HepG2 (cell line): Measurements from ENCODE around the gene CDK7. TPM values are rescaled to one million over a fixed set of nuclear protein-coding genes. Genes with fewer than 3 reads are reported as not detected.

Source experiments
- ATAC-seq: fragments of 200-7000 bp; cut with Tn5 transposase; 3 replicates; pipeline ENCODE4 v1.9.1; 2020; ENCODE audit warnings: mild to moderate bottlenecking, moderate library complexity
- BruUV-seq: library from RNA; stranded (reverse); fragments of 400-500 nt; replicated peaks from 2 replicates; lab custom pipeline; 2021; lab: Mats Ljungman, UMichigan
- CTCF ChIA-PET: fragments of 300-600 bp; formaldehyde crosslinking; extraction: SDS; loops from one replicate; lab custom pipeline; 2021; ENCODE audit warnings: low total read pairs, inconsistent platforms, low intra/inter-chr PET ratio; lab: Yijun Ruan, JAX
- POLR2A ChIA-PET: fragments of 350-600 bp; sonication (Branson Sonifier 250); formaldehyde crosslinking; loops from one replicate; lab custom pipeline; 2020; ENCODE audit warnings: antibody characterized with exemption, inconsistent platforms; lab: Yijun Ruan, JAX
- DNase-seq: peaks from one replicate; pipeline ENCODE4 v3.0.0-alpha.2; 2015; ENCODE audit warnings: low spot score
- FAIRE-seq: peaks from 3 replicates; lab custom pipeline; 2011; peaks lifted over from hg19 to GRCh38; lab: Jason Lieb, UNC
- H2AFZ ChIP-seq: one replicate; pipeline ENCODE4 v1.6.1; 2011; ENCODE audit warnings: low read length, inconsistent platforms
- H3K27ac ChIP-seq: fragments of 300-600 bp; 3 replicates; pipeline ENCODE4 v1.8.0; 2011; ENCODE audit warnings: mixed run types, mild to moderate bottlenecking, mixed read lengths, low read length, inconsistent platforms; ENCODE audit not compliant: insufficient read depth; ENCODE audit errors: extremely low read length
- H3K27me3 ChIP-seq, 2 experiments: fragments of 200-600 bp in 1 of 2; 2 replicates in 1 of 2; 3 replicates in 1 of 2; pipeline versions ENCODE4 v1.6.0 to v1.8.0; 2011; ENCODE audit warnings: low read length in 2 of 2, mild to moderate bottlenecking in 2 of 2, moderate library complexity in 2 of 2, inconsistent platforms in 1 of 2; ENCODE audit not compliant: insufficient read depth in 2 of 2, control insufficient read depth in 1 of 2
- H3K36me3 ChIP-seq, 2 experiments: fragments of 200-600 bp in 1 of 2; replicated peaks in 1 of 2; 2 replicates in 1 of 2; 3 replicates in 1 of 2; pipeline versions ENCODE4 v1.5.1 to v1.8.0; 2011; ENCODE audit warnings: low read length in 2 of 2, inconsistent platforms in 1 of 2; ENCODE audit not compliant: insufficient read depth in 2 of 2, control insufficient read depth in 1 of 2
- H3K4me1 ChIP-seq: 2 replicates; pipeline ENCODE4 v1.5.1; 2012; ENCODE audit warnings: low read length, inconsistent platforms; ENCODE audit not compliant: insufficient read depth
- H3K4me2 ChIP-seq: 2 replicates; pipeline ENCODE4 v1.6.0; 2011; ENCODE audit warnings: low read depth, low read length, inconsistent platforms
- H3K4me3 ChIP-seq, 3 experiments: fragments of 200-600 bp in 1 of 3; sonication (generic), shearing (Covaris generic) in 1 of 3; replicated peaks in 1 of 3; 2 replicates each; pipeline ENCODE4 v1.5.1; 2011 to 2016; ENCODE audit warnings: low read length in 3 of 3, inconsistent platforms in 2 of 3, low read depth in 2 of 3, mild to moderate bottlenecking in 2 of 3, control low read depth in 1 of 3, mixed read lengths in 1 of 3; ENCODE audit not compliant: insufficient read depth in 1 of 3
- H3K79me2 ChIP-seq: one replicate; pipeline ENCODE4 v1.6.1; 2011; ENCODE audit warnings: low read length, inconsistent platforms; ENCODE audit not compliant: insufficient read depth
- H3K9ac ChIP-seq: 2 replicates; pipeline ENCODE4 v1.6.0; 2011; ENCODE audit warnings: mild to moderate bottlenecking, low read depth, low read length, inconsistent platforms; ENCODE audit not compliant: insufficient read depth
- H3K9me3 ChIP-seq: 2 replicates; pipeline ENCODE4 v1.5.1; 2012; ENCODE audit warnings: mild to moderate bottlenecking, low read length
- H4K20me1 ChIP-seq: 2 replicates; pipeline ENCODE4 v1.6.0; 2011; ENCODE audit warnings: inconsistent platforms, mild to moderate bottlenecking, low read length, moderate library complexity; ENCODE audit not compliant: insufficient read depth
- KDM6A ChIP-seq: IDR thresholded peaks from 2 replicates; pipeline ENCODE4 v1.6.1; 2016; ENCODE audit warnings: low read depth
- PAF1 ChIP-seq: IDR thresholded peaks from 2 replicates; pipeline ENCODE4 v1.6.1; 2016; ENCODE audit warnings: missing genetic modification reagents, missing compliant biosample characterization
- ZFP36L2 ChIP-seq: sonication (generic); formaldehyde crosslinking; IDR thresholded peaks from 2 replicates; pipeline ENCODE4 v1.4.0; 2020; ENCODE audit warnings: missing genetic modification reagents
- WGBS: methylation state at CpG from one replicate; pipeline ENCODE4 v1.1.6; 2017; ENCODE audit warnings: low lambda C conversion rate; 5-methylcytosine and 5-hydroxymethylcytosine counted together
- in situ Hi-C: cut with HindIII; loops from 2 replicates; pipeline ENCODE4 v1.10.0; 2017; ENCODE audit warnings: low pct_unique_long_range_greater_than_20kb; ENCODE audit not compliant: extremely low pct_ligation_motif_present
- intact Hi-C: fragments of 100-400 bp; cut with micrococcal nuclease; formaldehyde crosslinking; loops from one replicate; pipeline ENCODE4 v1.10.0; 2022; ENCODE audit not compliant: unreplicated experiment
- polyA plus RNA-seq, 8 experiments: library from polyadenylated mRNA; depleted of rRNA in 3 of 8; stranded (reverse) in 7 of 8; unstranded in 1 of 8; fragments of >200 nt; fragmentation: Illumina TruSeq in 4 of 8; extraction: Trizol in 4 of 8; gene quantifications; 2 replicates each; pipeline versions ENCODE4 v1.2.1 to v1.2.3, GENCODE V29; 2011 to 2016; ENCODE audit warnings: low read depth in 4 of 8, missing spikeins in 1 of 8, mixed read lengths in 1 of 8; ENCODE audit not compliant: insufficient read depth in 1 of 8
- total RNA-seq, 5 experiments: library from RNA; depleted of rRNA; stranded (reverse); fragments of >200 nt; fragmentation: Illumina TruSeq; extraction: Trizol; gene quantifications; 2 replicates each; pipeline ENCODE4 v1.2.3, GENCODE V29; 2016; ENCODE audit warnings: low read depth in 1 of 5
- TF ChIP-seq, protein P1 (sequence below): sonication (generic); formaldehyde crosslinking; conservative IDR thresholded peaks from 2 replicates; pipeline ENCODE4 v1.8.0; 2022; ENCODE audit warnings: missing genetic modification reagents
- TF ChIP-seq, protein P2 (sequence below): sonication (generic); formaldehyde crosslinking; IDR thresholded peaks from 2 replicates; pipeline ENCODE4 v1.5.0; 2020; ENCODE audit warnings: mild to moderate bottlenecking, missing genetic modification reagents

Gene CDK7
- total and polyA plus RNA-seq, 2 of the 13 experiments (the other 11 are each of a cell fraction or from before 2014, with no cell fraction given) = 41.2 to 54.9 TPM

DNA sequence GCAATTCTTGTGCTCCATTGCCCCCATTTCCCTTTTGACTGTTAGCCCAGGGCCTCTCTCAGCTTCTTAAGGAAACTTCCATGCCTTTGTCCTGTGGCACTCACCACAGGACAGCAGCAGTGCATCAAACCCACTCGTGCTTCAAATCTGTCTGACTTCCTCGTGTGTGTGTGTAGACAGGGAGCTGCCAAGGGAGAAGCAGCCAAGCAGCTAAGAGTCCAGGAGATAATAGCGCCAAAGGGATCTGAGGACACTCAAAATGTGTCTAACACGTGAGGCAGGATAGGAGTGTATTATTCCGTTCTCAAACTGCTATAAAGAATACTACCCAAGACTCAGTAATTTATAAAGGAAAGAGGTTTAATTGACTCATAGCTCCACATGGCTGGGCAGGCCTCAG lies 44.8 kb downstream of the CDK7 start:
- Histone ChIP-seq H3K27me3 (no peaks in the 10 kb centered on the region), H3K9me3 (no peaks in the 10 kb centered on the region), H3K79me2 (no peaks in the 10 kb centered on the region), H3K9ac (no peak overlapping the region), H3K27ac (no peak overlapping the region), H3K36me3 (peaks cover 7 to 29% of the 10 kb centered on the region in 2 experiments), H4K20me1 (no peaks in the 10 kb centered on the region), H3K4me2 (no peak overlapping the region), H2AFZ (no peak overlapping the region), H3K4me1 (peaks cover 19% of the 10 kb centered on the region), H3K4me3 (no peak overlapping the region)
- no peak for TF ChIP-seq PAF1 (CRISPR knock-in tag)
- ATAC-seq = no peak
- POLR2A ChIA-PET = no interaction called here
- no peak for FAIRE-seq
- no TSS peak for BruUV-seq
- no peak for DNase-seq
- WGBS = 92% methylated on average over 5 of the region's 5 CpGs
- intact Hi-C loops (no loop called here), in situ Hi-C loops (loop anchor here (10.0 kb wide), 1 partner anchor 55 kb away; the partner anchor contains the start of gene CCDC125)
- CTCF ChIA-PET = no interaction called here

DNA sequence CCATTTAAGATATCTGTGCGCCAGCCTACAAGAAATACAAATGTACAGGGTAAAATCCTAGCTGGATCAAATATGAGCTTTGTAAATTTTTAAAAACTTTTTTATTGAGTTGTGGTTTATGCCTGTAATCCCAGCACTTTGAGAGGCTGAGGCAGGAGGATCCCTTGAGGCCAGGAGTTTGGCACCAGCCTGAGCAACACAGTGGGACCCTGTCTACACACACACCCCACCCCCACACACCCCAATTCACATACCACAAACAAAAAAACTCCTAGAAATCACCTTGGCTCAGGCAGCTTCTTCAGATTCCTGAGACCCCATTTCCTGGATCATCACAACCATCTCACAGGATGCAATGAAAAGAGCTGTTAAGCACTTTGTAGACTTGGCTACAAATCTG lies 46.4 kb downstream of the CDK7 start:
- 78% methylated on average over 1 of the region's 1 CpG for WGBS
- H4K20me1 ChIP-seq = no peaks in the 10 kb centered on the region
- H3K36me3 ChIP-seq = peaks cover 7 to 35% of the 10 kb centered on the region in 2 experiments
- no peak overlapping the region for H3K27ac ChIP-seq
- CTCF ChIA-PET = no interaction called here
- DNase-seq = no peak
- no peak for FAIRE-seq
- no peak overlapping the region for H2AFZ ChIP-seq
- ATAC-seq = no peak
- POLR2A ChIA-PET = no interaction called here
- BruUV-seq = no TSS peak
- no peaks in the 10 kb centered on the region for H3K27me3 ChIP-seq
- peaks cover 15% of the 10 kb centered on the region for H3K4me1 ChIP-seq
- no peak overlapping the region for H3K4me2 ChIP-seq
- H3K4me3 ChIP-seq = no peak overlapping the region
- H3K9me3 ChIP-seq = no peaks in the 10 kb centered on the region
- H3K9ac ChIP-seq = no peak overlapping the region
- in situ Hi-C loops (no loop called here), intact Hi-C loops (no loop called here)
- no peaks in the 10 kb centered on the region for H3K79me2 ChIP-seq
- TF ChIP-seq ZFP36L2 (CRISPR knock-in tag) (no peak), KDM6A (no peak)
- TF ChIP-seq, protein P1, sequence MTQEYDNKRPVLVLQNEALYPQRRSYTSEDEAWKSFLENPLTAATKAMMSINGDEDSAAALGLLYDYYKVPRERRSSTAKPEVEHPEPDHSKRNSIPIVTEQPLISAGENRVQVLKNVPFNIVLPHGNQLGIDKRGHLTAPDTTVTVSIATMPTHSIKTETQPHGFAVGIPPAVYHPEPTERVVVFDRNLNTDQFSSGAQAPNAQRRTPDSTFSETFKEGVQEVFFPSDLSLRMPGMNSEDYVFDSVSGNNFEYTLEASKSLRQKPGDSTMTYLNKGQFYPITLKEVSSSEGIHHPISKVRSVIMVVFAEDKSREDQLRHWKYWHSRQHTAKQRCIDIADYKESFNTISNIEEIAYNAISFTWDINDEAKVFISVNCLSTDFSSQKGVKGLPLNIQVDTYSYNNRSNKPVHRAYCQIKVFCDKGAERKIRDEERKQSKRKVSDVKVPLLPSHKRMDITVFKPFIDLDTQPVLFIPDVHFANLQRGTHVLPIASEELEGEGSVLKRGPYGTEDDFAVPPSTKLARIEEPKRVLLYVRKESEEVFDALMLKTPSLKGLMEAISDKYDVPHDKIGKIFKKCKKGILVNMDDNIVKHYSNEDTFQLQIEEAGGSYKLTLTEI = no peak
- TF ChIP-seq, protein P2, sequence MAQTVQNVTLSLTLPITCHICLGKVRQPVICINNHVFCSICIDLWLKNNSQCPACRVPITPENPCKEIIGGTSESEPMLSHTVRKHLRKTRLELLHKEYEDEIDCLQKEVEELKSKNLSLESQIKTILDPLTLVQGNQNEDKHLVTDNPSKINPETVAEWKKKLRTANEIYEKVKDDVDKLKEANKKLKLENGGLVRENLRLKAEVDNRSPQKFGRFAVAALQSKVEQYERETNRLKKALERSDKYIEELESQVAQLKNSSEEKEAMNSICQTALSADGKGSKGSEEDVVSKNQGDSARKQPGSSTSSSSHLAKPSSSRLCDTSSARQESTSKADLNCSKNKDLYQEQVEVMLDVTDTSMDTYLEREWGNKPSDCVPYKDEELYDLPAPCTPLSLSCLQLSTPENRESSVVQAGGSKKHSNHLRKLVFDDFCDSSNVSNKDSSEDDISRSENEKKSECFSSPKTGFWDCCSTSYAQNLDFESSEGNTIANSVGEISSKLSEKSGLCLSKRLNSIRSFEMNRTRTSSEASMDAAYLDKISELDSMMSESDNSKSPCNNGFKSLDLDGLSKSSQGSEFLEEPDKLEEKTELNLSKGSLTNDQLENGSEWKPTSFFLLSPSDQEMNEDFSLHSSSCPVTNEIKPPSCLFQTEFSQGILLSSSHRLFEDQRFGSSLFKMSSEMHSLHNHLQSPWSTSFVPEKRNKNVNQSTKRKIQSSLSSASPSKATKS (CRISPR knock-in tag) = no peak
